ENCODE results near the gene TACSTD2. TPM values are rescaled to one million over a fixed set of nuclear protein-coding genes. Genes with fewer than 3 reads are reported as not detected.
"Not testable (repeated sequence)": the region's sequence is repeated elsewhere in the genome, so short reads cannot be mapped to it uniquely, and the experiment has no call there.

The TACSTD2 gene, protein sequence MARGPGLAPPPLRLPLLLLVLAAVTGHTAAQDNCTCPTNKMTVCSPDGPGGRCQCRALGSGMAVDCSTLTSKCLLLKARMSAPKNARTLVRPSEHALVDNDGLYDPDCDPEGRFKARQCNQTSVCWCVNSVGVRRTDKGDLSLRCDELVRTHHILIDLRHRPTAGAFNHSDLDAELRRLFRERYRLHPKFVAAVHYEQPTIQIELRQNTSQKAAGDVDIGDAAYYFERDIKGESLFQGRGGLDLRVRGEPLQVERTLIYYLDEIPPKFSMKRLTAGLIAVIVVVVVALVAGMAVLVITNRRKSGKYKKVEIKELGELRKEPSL
- 91.7 and 219 TPM in 2 replicates for total RNA-seq

DNA sequence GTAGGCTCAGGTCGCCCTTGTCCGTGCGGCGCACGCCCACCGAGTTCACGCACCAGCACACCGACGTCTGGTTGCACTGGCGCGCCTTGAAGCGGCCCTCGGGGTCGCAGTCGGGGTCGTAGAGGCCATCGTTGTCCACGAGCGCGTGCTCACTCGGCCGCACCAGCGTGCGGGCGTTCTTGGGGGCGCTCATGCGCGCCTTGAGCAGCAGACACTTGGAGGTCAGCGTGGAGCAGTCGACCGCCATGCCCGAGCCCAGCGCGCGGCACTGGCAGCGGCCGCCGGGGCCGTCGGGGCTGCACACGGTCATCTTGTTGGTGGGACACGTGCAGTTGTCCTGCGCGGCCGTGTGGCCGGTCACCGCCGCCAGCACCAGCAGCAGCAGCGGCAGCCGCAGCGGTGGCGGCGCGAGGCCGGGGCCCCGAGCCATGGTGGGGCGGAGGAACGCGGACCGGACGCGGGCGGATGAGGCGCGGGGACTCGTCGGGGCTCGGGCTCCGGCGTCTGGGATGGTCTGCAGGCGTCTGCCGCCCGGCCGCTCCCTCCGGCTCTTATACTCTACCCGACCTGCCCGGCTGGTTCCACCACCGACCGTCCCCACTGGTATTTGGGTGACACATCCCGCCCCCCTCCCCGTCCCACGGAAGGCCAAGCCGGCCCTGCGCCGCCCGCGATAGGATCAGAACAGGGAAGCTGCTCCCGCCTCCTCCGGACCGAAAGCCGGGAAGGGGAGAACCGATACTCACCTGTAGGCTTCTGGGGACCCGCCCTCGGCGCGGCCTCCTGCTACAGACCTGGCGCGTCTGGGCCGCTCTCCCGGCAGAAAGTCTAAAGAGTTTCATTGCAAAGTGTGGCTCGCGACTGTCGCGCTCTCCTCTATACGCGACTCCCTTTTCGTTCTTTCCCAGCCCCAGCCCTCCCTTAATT, at the start of gene TACSTD2:
Gene TACSTD2, minus strand, starts transcription at position 526 of the 927 bp plus-strand sequence. Its CDS starts 96 bp downstream, at position 430.
- no peak for DNase-seq (ENCODE audit: low read depth)
- TF ChIP-seq, protein P1, sequence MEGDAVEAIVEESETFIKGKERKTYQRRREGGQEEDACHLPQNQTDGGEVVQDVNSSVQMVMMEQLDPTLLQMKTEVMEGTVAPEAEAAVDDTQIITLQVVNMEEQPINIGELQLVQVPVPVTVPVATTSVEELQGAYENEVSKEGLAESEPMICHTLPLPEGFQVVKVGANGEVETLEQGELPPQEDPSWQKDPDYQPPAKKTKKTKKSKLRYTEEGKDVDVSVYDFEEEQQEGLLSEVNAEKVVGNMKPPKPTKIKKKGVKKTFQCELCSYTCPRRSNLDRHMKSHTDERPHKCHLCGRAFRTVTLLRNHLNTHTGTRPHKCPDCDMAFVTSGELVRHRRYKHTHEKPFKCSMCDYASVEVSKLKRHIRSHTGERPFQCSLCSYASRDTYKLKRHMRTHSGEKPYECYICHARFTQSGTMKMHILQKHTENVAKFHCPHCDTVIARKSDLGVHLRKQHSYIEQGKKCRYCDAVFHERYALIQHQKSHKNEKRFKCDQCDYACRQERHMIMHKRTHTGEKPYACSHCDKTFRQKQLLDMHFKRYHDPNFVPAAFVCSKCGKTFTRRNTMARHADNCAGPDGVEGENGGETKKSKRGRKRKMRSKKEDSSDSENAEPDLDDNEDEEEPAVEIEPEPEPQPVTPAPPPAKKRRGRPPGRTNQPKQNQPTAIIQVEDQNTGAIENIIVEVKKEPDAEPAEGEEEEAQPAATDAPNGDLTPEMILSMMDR (conservative IDR thresholded peaks at IDR 0.05; ENCODE audit: low read depth, low read length): no peak

DNA sequence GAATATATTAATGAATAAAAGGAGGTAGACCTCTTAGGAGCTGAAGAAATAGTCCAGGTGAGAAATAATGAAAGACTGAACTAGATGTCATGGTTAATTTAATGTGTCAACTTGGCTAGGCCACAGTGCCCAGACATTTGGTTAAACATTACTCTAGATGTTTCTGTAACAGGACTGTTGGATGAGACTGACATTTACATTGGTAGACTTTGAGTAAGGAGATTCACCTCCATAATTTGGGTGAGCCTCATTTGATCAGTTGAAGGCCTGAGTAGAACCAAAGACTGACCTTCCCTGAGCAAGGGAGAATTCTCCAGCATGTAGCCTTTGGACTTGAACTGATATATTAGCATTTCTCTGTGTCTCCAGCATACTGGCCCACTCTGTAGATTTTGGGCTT, 49.2 kb upstream of the TACSTD2 start:
- H3K4me3 ChIP-seq (ENCODE audit: low read depth, low read length): no peak overlapping the region
- DNase-seq (ENCODE audit: low read depth): no peak
- TF ChIP-seq, protein P1 (conservative IDR thresholded peaks at IDR 0.05; ENCODE audit: low read depth, low read length): no peak

More for the DNA sequence above, at the start of gene TACSTD2:
- peak within 1 kb of the TSS; percentile 60 for H3K4me3 ChIP-seq (ENCODE audit: low read depth, low read length)

DNA sequence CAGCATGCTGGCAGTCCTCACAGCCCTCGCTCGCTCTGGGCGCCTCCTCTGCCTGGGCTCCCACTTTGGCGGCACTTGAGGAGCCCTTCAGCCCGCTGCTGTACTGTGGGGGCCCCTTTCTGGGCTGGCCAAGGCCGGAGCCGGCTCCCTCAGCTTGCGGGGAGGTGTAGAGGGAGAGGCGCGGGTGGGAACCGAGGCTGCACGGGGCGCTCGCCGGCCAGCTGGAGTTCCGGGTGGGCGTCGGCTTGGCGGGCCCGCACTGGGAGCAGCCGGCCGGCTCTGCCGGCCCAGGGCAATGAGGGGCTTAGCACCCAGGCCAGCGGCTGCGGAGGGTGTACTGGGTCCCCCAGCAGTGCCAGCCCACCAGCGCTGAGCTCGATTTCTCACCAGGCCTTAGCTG, 46.2 kb upstream of the TACSTD2 start:
- not testable (repeated sequence) for DNase-seq (ENCODE audit: low read depth); H3K4me3 ChIP-seq (ENCODE audit: low read depth, low read length)

DNA sequence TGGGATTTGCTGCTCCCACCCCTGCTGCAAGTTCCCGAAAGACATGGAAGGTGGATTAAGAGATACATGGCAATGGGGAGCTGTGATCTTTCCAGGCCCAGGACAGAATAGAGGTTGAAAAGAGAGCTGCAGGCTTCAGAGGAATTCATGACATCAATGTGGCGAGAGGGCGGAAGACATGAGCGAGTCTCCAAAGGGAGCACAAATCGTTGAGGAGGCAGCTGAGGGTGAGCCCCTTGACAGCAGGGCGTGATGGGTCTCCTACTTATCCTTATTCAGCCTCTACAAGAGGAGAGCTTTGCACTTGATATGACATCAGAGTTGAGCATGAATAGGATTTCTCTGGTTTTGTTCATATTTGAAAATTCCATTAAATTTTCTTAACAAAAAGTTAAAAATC, 45.5 kb upstream of the TACSTD2 start:
- TF ChIP-seq, protein P1 (conservative IDR thresholded peaks at IDR 0.05; ENCODE audit: low read depth, low read length): no peak
- DNase-seq (ENCODE audit: low read depth): no peak
- H3K4me3 ChIP-seq (ENCODE audit: low read depth, low read length): no peak overlapping the region

DNA sequence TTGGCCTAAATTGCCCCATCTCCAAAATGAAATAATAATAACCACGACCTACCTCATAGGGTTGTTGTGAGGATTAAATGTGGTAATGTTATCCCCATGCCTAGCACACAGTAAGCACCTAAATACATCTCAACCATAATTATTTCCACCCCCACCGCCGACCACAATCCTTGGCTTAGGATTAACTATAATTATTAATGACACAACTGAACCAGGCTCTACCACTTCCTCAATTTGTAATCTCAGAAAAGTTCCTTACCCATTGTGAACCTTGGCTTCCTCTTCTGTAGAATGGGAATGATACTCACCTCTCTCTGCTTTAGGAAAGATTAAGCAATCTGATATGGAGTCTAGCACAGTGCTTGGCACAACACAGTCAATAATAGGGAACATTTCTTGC, 44.3 kb upstream of the TACSTD2 start:
- TF ChIP-seq, protein P1 (conservative IDR thresholded peaks at IDR 0.05; ENCODE audit: low read depth, low read length): no peak
- no peak for DNase-seq (ENCODE audit: low read depth)

DNA sequence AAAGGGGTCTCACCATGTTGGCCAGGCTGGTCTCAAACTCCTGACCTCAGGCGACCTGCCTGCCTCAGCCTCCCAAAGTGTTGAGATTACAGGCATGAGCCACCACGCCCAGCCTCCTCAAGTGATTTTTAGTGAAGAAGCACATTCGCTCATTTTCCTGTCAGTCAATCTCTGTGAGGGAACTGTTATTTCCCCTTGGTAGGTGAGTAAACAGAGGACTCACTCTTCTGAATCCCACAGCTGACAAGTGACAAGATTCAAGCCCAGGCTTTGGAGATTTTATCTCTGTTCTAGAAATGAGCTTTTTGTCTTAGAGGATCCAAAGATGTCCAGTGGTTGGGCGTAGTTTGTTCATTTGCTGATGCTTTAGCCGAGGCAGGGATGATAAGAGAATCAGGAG, 43.9 kb upstream of the TACSTD2 start:
- DNase-seq (ENCODE audit: low read depth): no peak
- TF ChIP-seq, protein P1 (conservative IDR thresholded peaks at IDR 0.05; ENCODE audit: low read depth, low read length): no peak

More for the DNA sequence above, 44.3 kb upstream of the TACSTD2 start:
- no peak overlapping the region for H3K4me3 ChIP-seq (ENCODE audit: low read depth, low read length)

DNA sequence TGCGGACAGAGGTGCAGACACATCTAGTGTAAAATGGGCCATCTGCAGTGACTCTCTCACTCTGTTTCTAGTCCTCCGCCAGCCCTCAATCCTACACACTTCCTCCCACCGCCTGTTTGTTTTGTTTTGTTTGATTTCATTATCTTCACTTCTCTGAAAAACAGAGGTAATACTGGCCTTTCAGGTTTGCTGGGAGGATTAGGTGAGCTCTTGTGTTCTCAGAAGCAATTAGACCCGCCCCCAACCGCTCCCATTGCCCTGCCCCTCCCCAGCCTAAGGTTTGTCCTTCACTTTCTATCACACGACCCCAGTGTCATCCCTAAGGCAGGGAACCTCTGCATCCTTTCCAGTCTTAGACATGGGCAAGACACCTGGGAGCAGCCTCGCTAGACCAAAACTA, 43.2 kb upstream of the TACSTD2 start:
- H3K4me3 ChIP-seq (ENCODE audit: low read depth, low read length): no peak overlapping the region
- TF ChIP-seq, protein P1 (conservative IDR thresholded peaks at IDR 0.05; ENCODE audit: low read depth, low read length): no peak
- DNase-seq (ENCODE audit: low read depth): no peak

More for the DNA sequence above, 43.9 kb upstream of the TACSTD2 start:
- H3K4me3 ChIP-seq (ENCODE audit: low read depth, low read length): no peak overlapping the region

Data from epithelial cell of proximal tubule (primary cell).